DND-41 (cell line): ENCODE measurements around the gene RPS6KC1.

Experiments used
- ATAC-seq: fragments of 200-7000 bp; cut with Tn5 transposase; 3 replicates; pipeline ENCODE4 v1.9.1; 2021; ENCODE audit warnings: low read depth; ENCODE audit not compliant: insufficient read depth
- DNase-seq: peaks from one replicate; pipeline ENCODE4 v3.0.0-alpha.2; 2020
- H2AFZ ChIP-seq: 2 replicates; pipeline ENCODE4 v1.6.0; 2012; ENCODE audit warnings: low read depth, low read length
- H3K27ac ChIP-seq: 2 replicates; pipeline ENCODE4 v1.5.1; 2012; ENCODE audit warnings: low read length, inconsistent platforms
- H3K27me3 ChIP-seq: fragments of 200-600 bp; sonication (generic); 2 replicates; pipeline ENCODE4 v1.6.0; 2012; ENCODE audit warnings: low read length, mild to moderate bottlenecking, inconsistent platforms; ENCODE audit not compliant: insufficient read depth, poor library complexity
- H3K36me3 ChIP-seq: 2 replicates; pipeline ENCODE4 v1.5.1; 2012; ENCODE audit warnings: low read length, inconsistent platforms; ENCODE audit not compliant: insufficient read depth
- H3K4me1 ChIP-seq: 2 replicates; pipeline ENCODE4 v1.5.1; 2012; ENCODE audit warnings: mild to moderate bottlenecking, low read length; ENCODE audit not compliant: insufficient read depth
- H3K4me2 ChIP-seq: 2 replicates; pipeline ENCODE4 v1.6.0; 2012; ENCODE audit warnings: mild to moderate bottlenecking, moderate library complexity, low read length, inconsistent platforms; ENCODE audit not compliant: insufficient read depth
- H3K4me3 ChIP-seq, 2 experiments: fragments of 200-600 bp in 1 of 2; shearing (Covaris generic) in 1 of 2; 2 replicates each; pipeline ENCODE4 v1.5.1; 2012 to 2016; ENCODE audit warnings: inconsistent platforms in 2 of 2, low read length in 2 of 2, mild to moderate bottlenecking in 2 of 2, low read depth in 1 of 2, moderate library complexity in 1 of 2
- H3K79me2 ChIP-seq: 2 replicates; pipeline ENCODE4 v1.6.0; 2012; ENCODE audit warnings: low read length, inconsistent platforms; ENCODE audit not compliant: insufficient read depth
- H3K9ac ChIP-seq: 2 replicates; pipeline ENCODE4 v1.6.0; 2012; ENCODE audit warnings: low read depth, mild to moderate bottlenecking, inconsistent platforms, low read length, moderate library complexity
- H3K9me3 ChIP-seq: 2 replicates; pipeline ENCODE4 v1.5.1; 2012; ENCODE audit warnings: low read length, moderate library complexity, mild to moderate bottlenecking, inconsistent platforms; ENCODE audit not compliant: insufficient read depth, severe bottlenecking
- H4K20me1 ChIP-seq: 2 replicates; pipeline ENCODE4 v1.6.0; 2012; ENCODE audit warnings: low read length; ENCODE audit not compliant: insufficient read depth
- EZH2 ChIP-seq: IDR thresholded peaks from 3 replicates; pipeline ENCODE4 v1.6.1; 2012; ENCODE audit warnings: borderline replicate concordance, low read depth, mild to moderate bottlenecking, moderate library complexity, low read length, inconsistent platforms; ENCODE audit not compliant: severe bottlenecking
- TF ChIP-seq, protein P1 (sequence below): IDR thresholded peaks from 2 replicates; pipeline ENCODE4 v1.5.1; 2012; ENCODE audit warnings: borderline replicate concordance, low read length, moderate library complexity, mild to moderate bottlenecking; ENCODE audit not compliant: poor library complexity, severe bottlenecking; ENCODE audit errors: extremely low read depth

RPS6KC1 gene

DNA sequence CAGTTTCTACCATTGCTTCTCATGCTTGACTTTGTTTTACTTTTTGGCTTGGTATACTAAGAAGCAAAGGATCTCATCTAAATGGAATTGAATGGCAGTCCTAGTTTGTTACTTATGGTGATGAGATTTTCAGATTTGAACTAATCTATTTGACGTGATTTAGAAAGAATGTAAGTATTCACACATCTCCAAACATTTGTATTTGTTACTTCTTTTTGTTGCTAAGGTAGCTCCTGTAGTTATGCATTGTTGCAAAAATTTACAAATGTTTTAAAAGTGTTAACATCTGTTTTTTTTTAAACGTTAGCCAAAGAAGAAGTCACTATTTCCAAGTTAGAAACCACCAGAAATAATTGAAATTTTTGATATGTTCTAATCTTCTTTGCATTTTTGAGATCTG, 222.5 kb downstream of the RPS6KC1 start:
- Histone ChIP-seq H3K36me3 (peaks cover 3% of the 10 kb centered on the region; the same call in 1 of the 2 replicates), H3K4me1 (no peaks in the 10 kb centered on the region)
- TF ChIP-seq EZH2, result no peak
- TF ChIP-seq, protein P1, sequence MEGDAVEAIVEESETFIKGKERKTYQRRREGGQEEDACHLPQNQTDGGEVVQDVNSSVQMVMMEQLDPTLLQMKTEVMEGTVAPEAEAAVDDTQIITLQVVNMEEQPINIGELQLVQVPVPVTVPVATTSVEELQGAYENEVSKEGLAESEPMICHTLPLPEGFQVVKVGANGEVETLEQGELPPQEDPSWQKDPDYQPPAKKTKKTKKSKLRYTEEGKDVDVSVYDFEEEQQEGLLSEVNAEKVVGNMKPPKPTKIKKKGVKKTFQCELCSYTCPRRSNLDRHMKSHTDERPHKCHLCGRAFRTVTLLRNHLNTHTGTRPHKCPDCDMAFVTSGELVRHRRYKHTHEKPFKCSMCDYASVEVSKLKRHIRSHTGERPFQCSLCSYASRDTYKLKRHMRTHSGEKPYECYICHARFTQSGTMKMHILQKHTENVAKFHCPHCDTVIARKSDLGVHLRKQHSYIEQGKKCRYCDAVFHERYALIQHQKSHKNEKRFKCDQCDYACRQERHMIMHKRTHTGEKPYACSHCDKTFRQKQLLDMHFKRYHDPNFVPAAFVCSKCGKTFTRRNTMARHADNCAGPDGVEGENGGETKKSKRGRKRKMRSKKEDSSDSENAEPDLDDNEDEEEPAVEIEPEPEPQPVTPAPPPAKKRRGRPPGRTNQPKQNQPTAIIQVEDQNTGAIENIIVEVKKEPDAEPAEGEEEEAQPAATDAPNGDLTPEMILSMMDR, result no peak

DNA sequence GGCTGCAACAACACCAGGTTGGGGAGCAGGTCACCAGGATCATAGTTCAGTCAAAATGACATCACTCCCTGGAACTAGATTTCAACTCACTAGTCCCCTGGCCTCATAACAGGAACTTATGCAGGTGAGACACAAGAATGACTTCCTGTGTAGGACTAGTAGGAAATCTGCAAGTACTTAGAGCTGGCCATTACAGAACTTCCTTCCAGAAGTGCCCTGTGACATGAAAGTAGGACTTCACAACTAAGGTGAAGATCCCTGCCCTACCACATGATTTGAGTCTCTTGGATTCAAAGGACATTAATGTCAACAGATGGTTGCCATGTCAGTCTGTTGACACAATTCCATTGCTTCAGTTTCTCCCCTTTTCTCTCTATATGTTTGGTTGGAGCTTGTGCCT, 223.1 kb downstream of the RPS6KC1 start:
- Histone ChIP-seq H3K4me1 (no peaks in the 10 kb centered on the region), H3K4me2 (no peak overlapping the region), H3K9me3 (no peaks in the 10 kb centered on the region), H4K20me1 (no peaks in the 10 kb centered on the region), H3K27me3 (no peaks in the 10 kb centered on the region), H3K79me2 (no peaks in the 10 kb centered on the region), H3K9ac (no peak overlapping the region), H3K36me3 (peaks cover 3% of the 10 kb centered on the region; the same call in 1 of the 2 replicates), H2AFZ (no peak overlapping the region), H3K4me3 (no peak overlapping the region), H3K27ac (no peak overlapping the region)
- no peak for TF ChIP-seq EZH2
- TF ChIP-seq, protein P1, result no peak
- no peak for DNase-seq
- ATAC-seq, result peak; percentile 22; the same call in 1 of the 3 replicates

More for the DNA sequence above, 222.5 kb downstream of the RPS6KC1 start:
- Histone ChIP-seq H3K9ac (no peak overlapping the region), H2AFZ (no peak overlapping the region), H3K27ac (no peak overlapping the region), H3K27me3 (no peaks in the 10 kb centered on the region), H3K79me2 (no peaks in the 10 kb centered on the region), H4K20me1 (no peaks in the 10 kb centered on the region), H3K9me3 (no peaks in the 10 kb centered on the region), H3K4me2 (no peak overlapping the region), H3K4me3 (no peak overlapping the region)
- DNase-seq, result no peak
- ATAC-seq, result no peak

DNA sequence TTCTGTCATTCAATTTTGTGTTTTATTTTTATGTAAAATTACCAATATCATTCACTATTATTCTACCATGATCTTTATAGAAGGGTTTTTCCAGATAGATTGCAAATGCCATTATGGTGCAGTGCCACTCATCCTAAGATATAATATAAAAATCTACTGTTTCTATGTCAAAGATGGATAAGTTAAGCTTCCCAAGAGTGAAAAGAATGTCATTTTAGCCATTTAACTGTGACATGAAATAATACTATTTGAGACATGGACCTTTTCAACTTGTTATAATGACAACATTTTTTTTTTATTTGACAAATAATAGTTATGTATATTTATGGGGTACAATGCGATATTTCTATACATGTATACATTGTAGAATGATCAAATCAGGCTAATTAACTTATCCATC, 224.3 kb downstream of the RPS6KC1 start:
- no peak for ATAC-seq
- H3K4me1 ChIP-seq, result no peaks in the 10 kb centered on the region
- H3K4me3 ChIP-seq, result no peak overlapping the region
- no peak overlapping the region for H3K4me2 ChIP-seq
- no peaks in the 10 kb centered on the region for H3K79me2 ChIP-seq
- TF ChIP-seq EZH2, result no peak
- TF ChIP-seq, protein P1, result no peak
- no peaks in the 10 kb centered on the region for H3K27me3 ChIP-seq
- no peaks in the 10 kb centered on the region for H3K9me3 ChIP-seq
- peaks cover 3% of the 10 kb centered on the region; the same call in 1 of the 2 replicates for H3K36me3 ChIP-seq
- H3K9ac ChIP-seq, result no peak overlapping the region
- no peak for DNase-seq
- no peaks in the 10 kb centered on the region for H4K20me1 ChIP-seq
- no peak overlapping the region for H3K27ac ChIP-seq
- no peak overlapping the region for H2AFZ ChIP-seq

DNA sequence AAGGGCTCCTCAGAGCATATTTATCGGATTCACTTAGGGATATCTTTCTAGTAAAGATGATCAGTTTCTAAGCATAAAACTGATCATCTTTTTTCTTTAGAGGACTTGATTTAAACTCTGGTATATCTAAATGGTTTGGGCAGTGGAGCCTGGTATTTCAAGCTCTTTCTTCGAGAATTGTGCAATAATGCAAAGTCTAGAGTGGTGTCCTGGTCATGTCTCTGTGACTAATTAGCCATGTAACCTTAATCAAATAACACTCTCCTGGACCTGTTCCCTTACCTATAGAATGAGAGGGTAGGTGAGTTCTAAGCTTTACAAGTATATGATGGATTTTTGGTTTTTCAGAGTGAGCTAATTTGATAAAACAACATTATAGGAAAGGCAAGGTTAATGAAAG, 225.2 kb downstream of the RPS6KC1 start:
- DNase-seq, result no peak
- H2AFZ ChIP-seq, result no peak overlapping the region
- H3K4me3 ChIP-seq, result no peak overlapping the region
- H3K27me3 ChIP-seq, result no peaks in the 10 kb centered on the region
- no peaks in the 10 kb centered on the region for H4K20me1 ChIP-seq
- ATAC-seq, result no peak
- H3K4me1 ChIP-seq, result no peaks in the 10 kb centered on the region
- H3K9me3 ChIP-seq, result no peaks in the 10 kb centered on the region
- H3K79me2 ChIP-seq, result no peaks in the 10 kb centered on the region
- no peak for TF ChIP-seq EZH2
- TF ChIP-seq, protein P1, result no peak
- peaks cover 3% of the 10 kb centered on the region; the same call in 1 of the 2 replicates for H3K36me3 ChIP-seq
- H3K9ac ChIP-seq, result no peak overlapping the region
- H3K27ac ChIP-seq, result no peak overlapping the region
- no peak overlapping the region for H3K4me2 ChIP-seq
